Measurements from ENCODE around the gene FASTKD3.

Gene FASTKD3

DNA sequence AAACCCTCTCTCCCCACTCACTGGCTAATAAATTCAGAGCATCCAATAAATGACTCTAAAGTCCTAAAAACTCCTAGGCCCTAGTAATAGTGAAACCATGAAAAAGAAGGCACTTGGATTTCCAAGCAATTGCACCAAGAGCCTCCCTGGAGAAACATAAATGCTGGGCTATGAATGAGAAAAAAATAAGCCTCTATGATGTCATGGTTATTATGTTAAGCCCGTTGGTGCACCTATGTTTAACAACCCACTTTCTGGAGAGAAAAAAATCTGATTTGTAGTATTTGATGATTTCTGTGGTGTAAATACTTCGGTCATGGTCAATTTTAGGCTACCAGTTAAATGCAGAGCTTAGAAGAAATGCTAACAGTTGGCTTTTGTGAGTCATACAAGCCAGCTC, 26.3 kb downstream of the FASTKD3 start:
- no peak for DNase-seq (ENCODE audit: extremely low spot score)
- CTCF ChIA-PET = no interaction called here
- no peak for TF ChIP-seq ZNF384 (IDR thresholded peaks at IDR 0.05)
- TF ChIP-seq NFRKB (IDR thresholded peaks at IDR 0.05) = no peak
- TF ChIP-seq SP1 (IDR thresholded peaks at IDR 0.05) = no peak
- no peak for TF ChIP-seq FOXA1 (IDR thresholded peaks at IDR 0.05)
- no peak for TF ChIP-seq TARDBP (IDR thresholded peaks at IDR 0.05)
- TF ChIP-seq LEF1 (IDR thresholded peaks at IDR 0.05; ENCODE audit: borderline replicate concordance) = no peak
- TF ChIP-seq, protein P1, sequence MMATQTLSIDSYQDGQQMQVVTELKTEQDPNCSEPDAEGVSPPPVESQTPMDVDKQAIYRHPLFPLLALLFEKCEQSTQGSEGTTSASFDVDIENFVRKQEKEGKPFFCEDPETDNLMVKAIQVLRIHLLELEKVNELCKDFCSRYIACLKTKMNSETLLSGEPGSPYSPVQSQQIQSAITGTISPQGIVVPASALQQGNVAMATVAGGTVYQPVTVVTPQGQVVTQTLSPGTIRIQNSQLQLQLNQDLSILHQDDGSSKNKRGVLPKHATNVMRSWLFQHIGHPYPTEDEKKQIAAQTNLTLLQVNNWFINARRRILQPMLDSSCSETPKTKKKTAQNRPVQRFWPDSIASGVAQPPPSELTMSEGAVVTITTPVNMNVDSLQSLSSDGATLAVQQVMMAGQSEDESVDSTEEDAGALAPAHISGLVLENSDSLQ (IDR thresholded peaks at IDR 0.05) = no peak
- no peak for TF ChIP-seq L3MBTL2 (conservative IDR thresholded peaks at IDR 0.05)
- no peak for TF ChIP-seq BHLHE40 (IDR thresholded peaks at IDR 0.05; ENCODE audit: borderline replicate concordance)
- TF ChIP-seq FOXK2 (IDR thresholded peaks at IDR 0.05) = no peak
- TF ChIP-seq ARNT (IDR thresholded peaks at IDR 0.05) = no peak
- no peak for TF ChIP-seq FOXM1 (IDR thresholded peaks at IDR 0.05; ENCODE audit: borderline replicate concordance)
- TF ChIP-seq SUZ12 (IDR thresholded peaks at IDR 0.05) = no peak
- POLR2A ChIA-PET = no interaction called here

DNA sequence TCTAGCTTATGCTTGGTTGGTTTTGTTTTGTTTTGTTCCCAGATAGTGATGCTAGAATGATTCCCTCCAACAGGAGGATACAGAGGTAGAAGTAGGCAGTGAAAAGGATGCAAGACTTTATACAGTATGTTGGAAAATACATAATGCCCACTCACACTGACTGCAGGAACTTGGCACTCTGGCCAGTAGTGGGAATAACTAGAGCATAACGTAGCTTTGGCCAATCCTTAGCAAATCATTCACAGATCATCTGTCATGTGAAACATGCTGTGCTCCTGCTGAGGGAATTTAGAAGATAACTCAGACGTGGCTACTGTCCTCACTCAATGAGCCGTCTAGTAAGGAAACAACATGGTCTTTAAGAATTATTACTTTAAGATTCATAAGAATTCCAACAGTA, 31.4 kb downstream of the FASTKD3 start:
- no peak for TF ChIP-seq SUZ12 (IDR thresholded peaks at IDR 0.05)
- TF ChIP-seq, protein P1 (IDR thresholded peaks at IDR 0.05) = no peak
- CTCF ChIA-PET = no interaction called here
- no peak for DNase-seq (ENCODE audit: extremely low spot score)
- POLR2A ChIA-PET = no interaction called here

DNA sequence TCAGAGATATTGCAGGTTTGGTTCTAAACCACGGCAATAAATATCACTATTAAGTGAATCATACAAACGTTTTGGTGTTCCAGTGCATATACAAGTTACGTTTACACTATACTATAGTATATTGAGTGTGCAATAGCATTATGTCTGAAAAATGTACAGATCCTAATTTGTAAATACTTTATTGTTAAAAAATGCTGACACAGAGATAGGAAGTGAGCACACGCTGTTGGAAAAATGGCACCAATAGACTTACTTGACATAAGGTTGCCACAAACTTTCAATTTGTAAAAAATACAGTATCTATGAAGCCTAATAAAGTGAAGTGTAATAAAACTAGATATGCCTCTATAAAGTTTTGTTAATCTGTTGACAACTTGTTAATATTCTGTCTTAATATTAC, 33.8 kb downstream of the FASTKD3 start:
- DNase-seq (ENCODE audit: extremely low spot score) = no peak
- TF ChIP-seq ZNF384 (IDR thresholded peaks at IDR 0.05) (no peak), CTBP1 (IDR thresholded peaks at IDR 0.05; ENCODE audit: borderline replicate concordance) (no peak), NFRKB (IDR thresholded peaks at IDR 0.05) (no peak), SUZ12 (IDR thresholded peaks at IDR 0.05) (no peak), FOXK2 (IDR thresholded peaks at IDR 0.05) (no peak), HDGF (IDR thresholded peaks at IDR 0.05; ENCODE audit: borderline replicate concordance) (no peak), FOXA1 (IDR thresholded peaks at IDR 0.05) (no peak), BHLHE40 (IDR thresholded peaks at IDR 0.05; ENCODE audit: borderline replicate concordance) (no peak), TARDBP (IDR thresholded peaks at IDR 0.05) (no peak), ARNT (IDR thresholded peaks at IDR 0.05) (no peak), FOXM1 (IDR thresholded peaks at IDR 0.05; ENCODE audit: borderline replicate concordance) (no peak), ELF4 (IDR thresholded peaks at IDR 0.05) (no peak), SP1 (IDR thresholded peaks at IDR 0.05) (no peak), L3MBTL2 (conservative IDR thresholded peaks at IDR 0.05) (no peak), LEF1 (IDR thresholded peaks at IDR 0.05; ENCODE audit: borderline replicate concordance) (no peak)
- TF ChIP-seq, protein P1 (IDR thresholded peaks at IDR 0.05) = no peak
- ChIA-PET POLR2A (no interaction called here), CTCF (no interaction called here)

DNA sequence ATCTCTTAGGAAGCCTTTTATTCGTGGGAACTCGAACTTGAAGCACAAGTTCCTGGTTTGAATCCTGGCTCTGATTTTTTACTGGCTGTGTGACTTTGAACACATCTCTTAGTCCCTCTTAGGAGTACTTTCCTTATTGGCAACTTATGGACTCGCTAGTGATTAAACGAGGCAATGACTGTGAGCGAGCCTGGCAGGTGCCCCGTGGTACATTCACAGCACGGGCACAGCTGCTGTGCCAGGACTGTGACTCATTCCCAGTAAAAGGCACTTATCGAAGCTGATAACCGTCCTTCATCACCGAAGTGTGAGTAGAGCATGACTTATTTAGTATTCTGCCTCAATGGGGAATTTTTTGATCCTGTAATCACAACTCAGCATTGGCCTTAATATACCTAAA, 40.6 kb downstream of the FASTKD3 start:
- no peak for TF ChIP-seq CTBP1 (IDR thresholded peaks at IDR 0.05; ENCODE audit: borderline replicate concordance)
- no peak for TF ChIP-seq L3MBTL2 (conservative IDR thresholded peaks at IDR 0.05)
- no peak for TF ChIP-seq ELF4 (IDR thresholded peaks at IDR 0.05)
- no peak for TF ChIP-seq FOXM1 (IDR thresholded peaks at IDR 0.05; ENCODE audit: borderline replicate concordance)
- TF ChIP-seq LEF1 (IDR thresholded peaks at IDR 0.05; ENCODE audit: borderline replicate concordance) = no peak
- TF ChIP-seq TARDBP (IDR thresholded peaks at IDR 0.05) = no peak
- TF ChIP-seq FOXA1 (IDR thresholded peaks at IDR 0.05) = no peak
- TF ChIP-seq HDGF (IDR thresholded peaks at IDR 0.05; ENCODE audit: borderline replicate concordance) = no peak
- no peak for TF ChIP-seq ZNF384 (IDR thresholded peaks at IDR 0.05)
- TF ChIP-seq, protein P1 (IDR thresholded peaks at IDR 0.05) = no peak
- no peak for TF ChIP-seq BHLHE40 (IDR thresholded peaks at IDR 0.05; ENCODE audit: borderline replicate concordance)
- no peak for TF ChIP-seq ARNT (IDR thresholded peaks at IDR 0.05)
- TF ChIP-seq SUZ12 (IDR thresholded peaks at IDR 0.05) = no peak
- TF ChIP-seq SP1 (IDR thresholded peaks at IDR 0.05) = no peak
- no peak for TF ChIP-seq FOXK2 (IDR thresholded peaks at IDR 0.05)
- no peak for TF ChIP-seq NFRKB (IDR thresholded peaks at IDR 0.05)
- DNase-seq (ENCODE audit: extremely low spot score) = no peak
- CTCF ChIA-PET = interaction anchor here (1.2 kb wide), 1 partner anchor 11 kb away, joined by 5 read pairs; no protein-coding TSS in a partner anchor
- POLR2A ChIA-PET = no interaction called here

DNA sequence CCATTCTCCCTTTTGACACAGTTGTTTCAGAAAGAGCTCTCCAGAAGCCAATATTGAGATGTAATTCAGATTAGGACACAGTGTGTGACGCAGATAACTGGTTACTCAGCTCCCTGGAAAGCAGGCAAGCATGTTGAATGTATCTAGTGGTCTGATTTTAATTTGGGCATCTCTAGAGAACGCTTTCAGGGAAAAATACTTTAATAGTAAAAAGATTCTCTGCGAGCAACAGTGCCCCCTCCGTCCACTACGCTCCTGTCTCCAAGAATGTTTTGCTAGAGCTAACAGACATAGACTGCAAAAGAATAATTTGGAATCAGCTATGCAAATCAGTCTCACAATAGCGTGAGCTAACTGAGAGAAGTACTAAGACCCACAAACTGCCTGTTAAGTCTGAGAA, 41.2 kb downstream of the FASTKD3 start:
- ChIA-PET CTCF (interaction anchor here (1.2 kb wide), 1 partner anchor 11 kb away, joined by 5 read pairs; no protein-coding TSS in a partner anchor), POLR2A (no interaction called here)
- no peak for DNase-seq (ENCODE audit: extremely low spot score)
- TF ChIP-seq SUZ12 (IDR thresholded peaks at IDR 0.05) (no peak), L3MBTL2 (conservative IDR thresholded peaks at IDR 0.05) (no peak), TARDBP (IDR thresholded peaks at IDR 0.05) (no peak), ELF4 (IDR thresholded peaks at IDR 0.05) (no peak), FOXK2 (IDR thresholded peaks at IDR 0.05) (no peak), ARNT (IDR thresholded peaks at IDR 0.05) (no peak), CTBP1 (IDR thresholded peaks at IDR 0.05; ENCODE audit: borderline replicate concordance) (no peak), ZNF384 (IDR thresholded peaks at IDR 0.05) (no peak), BHLHE40 (IDR thresholded peaks at IDR 0.05; ENCODE audit: borderline replicate concordance) (no peak), NFRKB (IDR thresholded peaks at IDR 0.05) (no peak), SP1 (IDR thresholded peaks at IDR 0.05) (no peak), LEF1 (IDR thresholded peaks at IDR 0.05; ENCODE audit: borderline replicate concordance) (no peak)
- TF ChIP-seq, protein P1 (IDR thresholded peaks at IDR 0.05) = no peak
